Measurements from ENCODE around the gene ANKRD55. TPM values are rescaled to one million over a fixed set of nuclear protein-coding genes. Genes with fewer than 3 reads are reported as not detected.

ANKRD55 gene
- total and polyA plus RNA-seq, 2 donors from 2014 or later = 0.26 to 1.2 TPM

- Histone ChIP-seq H3K9ac (ENCODE audit: low read length in 3 of 3) (no peak overlapping the region), H3K27me3 (ENCODE audit: control insufficient read depth, insufficient read depth, low read length) (no peaks in the 10 kb centered on the region), H3K4me1 (ENCODE audit: control insufficient read depth in 2 of 3, insufficient read depth in 2 of 3, low read depth in 1 of 3, low read length in 3 of 3) (peaks cover 0 to 6% (median 5%) of the 10 kb centered on the region in 3 donors), H3K27ac (ENCODE audit: low read depth in 2 of 2, low read length in 2 of 2) (no peak overlapping the region), H3K9me3 (ENCODE audit: control insufficient read depth in 2 of 3, insufficient read depth in 1 of 3, low read length in 3 of 3) (no peaks in the 10 kb centered on the region), H3K36me3 (ENCODE audit: control insufficient read depth in 2 of 3, insufficient read depth in 3 of 3, low read length in 3 of 3) (no peaks in the 10 kb centered on the region), H3K4me3 (ENCODE audit: low read length in 3 of 3) (no peak overlapping the region)
- DNase-seq = no peak
- no peak for FAIRE-seq
- no peak for TF ChIP-seq CTCF (IDR thresholded peaks at IDR 0.05; ENCODE audit: borderline replicate concordance, extremely low read depth, insufficient read depth)
- intact Hi-C loops (cut with DNase I) = no loop called here
These were observed 34.7 kb upstream of the ANKRD55 start for GRCh38 chr5:56267856-56268255.

- DNase-seq (peak in 2 of 5 donors; percentile 38 to 61), FAIRE-seq (no peak)
- Histone ChIP-seq H3K4me3 (ENCODE audit: low read length in 3 of 3) (no peak overlapping the region), H3K9ac (ENCODE audit: low read length in 3 of 3) (no peak overlapping the region), H3K36me3 (ENCODE audit: control insufficient read depth in 2 of 3, insufficient read depth in 3 of 3, low read length in 3 of 3) (no peaks in the 10 kb centered on the region), H3K9me3 (ENCODE audit: control insufficient read depth in 2 of 3, insufficient read depth in 1 of 3, low read length in 3 of 3) (no peaks in the 10 kb centered on the region), H3K27me3 (ENCODE audit: control insufficient read depth, insufficient read depth, low read length) (no peaks in the 10 kb centered on the region), H3K4me1 (ENCODE audit: control insufficient read depth in 2 of 3, insufficient read depth in 2 of 3, low read depth in 1 of 3, low read length in 3 of 3) (no peaks in the 10 kb centered on the region), H3K27ac (ENCODE audit: low read depth in 2 of 2, low read length in 2 of 2) (no peak overlapping the region)
- peak; percentile 69 for TF ChIP-seq CTCF (IDR thresholded peaks at IDR 0.05; ENCODE audit: borderline replicate concordance, extremely low read depth, insufficient read depth)
- intact Hi-C loops (cut with DNase I) = no loop called here
These were observed 31.4 kb upstream of the ANKRD55 start for GRCh38 chr5:56264417-56265025.

DNA sequence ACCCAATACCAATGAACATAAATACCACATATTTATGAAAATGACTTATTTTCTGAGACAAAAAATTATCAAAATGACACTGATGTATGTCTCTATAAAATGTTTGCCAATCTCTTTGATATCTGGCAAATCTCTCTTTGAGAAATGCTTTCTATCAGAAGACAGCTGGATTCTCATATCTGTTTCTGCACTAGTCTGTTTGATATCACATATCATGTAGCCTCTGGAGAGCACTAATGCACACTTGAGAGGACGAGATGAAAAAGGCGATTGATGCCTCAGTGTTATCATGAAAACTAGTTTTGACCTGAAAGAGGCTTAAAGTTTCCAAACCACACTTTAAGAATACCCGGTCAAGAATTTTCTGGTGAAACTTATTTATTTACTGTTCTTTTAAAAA, 29.1 kb upstream of the ANKRD55 start:
- intact Hi-C loops (cut with DNase I) = no loop called here
- no peak for TF ChIP-seq CTCF (IDR thresholded peaks at IDR 0.05; ENCODE audit: borderline replicate concordance, extremely low read depth, insufficient read depth)
- Histone ChIP-seq H3K27ac (ENCODE audit: low read depth in 2 of 2, low read length in 2 of 2) (no peak overlapping the region), H3K27me3 (ENCODE audit: control insufficient read depth, insufficient read depth, low read length) (no peaks in the 10 kb centered on the region), H3K4me3 (ENCODE audit: low read length in 3 of 3) (no peak overlapping the region), H3K4me1 (ENCODE audit: control insufficient read depth in 2 of 3, insufficient read depth in 2 of 3, low read depth in 1 of 3, low read length in 3 of 3) (no peaks in the 10 kb centered on the region), H3K36me3 (ENCODE audit: control insufficient read depth in 2 of 3, insufficient read depth in 3 of 3, low read length in 3 of 3) (no peaks in the 10 kb centered on the region), H3K9ac (ENCODE audit: low read length in 3 of 3) (no peak overlapping the region), H3K9me3 (ENCODE audit: control insufficient read depth in 2 of 3, insufficient read depth in 1 of 3, low read length in 3 of 3) (no peaks in the 10 kb centered on the region)
- FAIRE-seq = no peak
- no peak for DNase-seq

All from kidney (tissue), 14 donors.